GM18868 (cell line): ENCODE results near the gene NET1.
"Not testable (repeated sequence)": the region's sequence is repeated elsewhere in the genome, so short reads cannot be mapped to it uniquely, and the experiment has no call there.

Experiments used
- ATAC-seq: cut with Tn5 transposase; IDR thresholded peaks from one replicate; pipeline ENCODE4 v1.9.1; 2021; ENCODE audit warnings: mild to moderate bottlenecking, moderate library complexity; ENCODE audit not compliant: unreplicated experiment

The NET1 gene

DNA sequence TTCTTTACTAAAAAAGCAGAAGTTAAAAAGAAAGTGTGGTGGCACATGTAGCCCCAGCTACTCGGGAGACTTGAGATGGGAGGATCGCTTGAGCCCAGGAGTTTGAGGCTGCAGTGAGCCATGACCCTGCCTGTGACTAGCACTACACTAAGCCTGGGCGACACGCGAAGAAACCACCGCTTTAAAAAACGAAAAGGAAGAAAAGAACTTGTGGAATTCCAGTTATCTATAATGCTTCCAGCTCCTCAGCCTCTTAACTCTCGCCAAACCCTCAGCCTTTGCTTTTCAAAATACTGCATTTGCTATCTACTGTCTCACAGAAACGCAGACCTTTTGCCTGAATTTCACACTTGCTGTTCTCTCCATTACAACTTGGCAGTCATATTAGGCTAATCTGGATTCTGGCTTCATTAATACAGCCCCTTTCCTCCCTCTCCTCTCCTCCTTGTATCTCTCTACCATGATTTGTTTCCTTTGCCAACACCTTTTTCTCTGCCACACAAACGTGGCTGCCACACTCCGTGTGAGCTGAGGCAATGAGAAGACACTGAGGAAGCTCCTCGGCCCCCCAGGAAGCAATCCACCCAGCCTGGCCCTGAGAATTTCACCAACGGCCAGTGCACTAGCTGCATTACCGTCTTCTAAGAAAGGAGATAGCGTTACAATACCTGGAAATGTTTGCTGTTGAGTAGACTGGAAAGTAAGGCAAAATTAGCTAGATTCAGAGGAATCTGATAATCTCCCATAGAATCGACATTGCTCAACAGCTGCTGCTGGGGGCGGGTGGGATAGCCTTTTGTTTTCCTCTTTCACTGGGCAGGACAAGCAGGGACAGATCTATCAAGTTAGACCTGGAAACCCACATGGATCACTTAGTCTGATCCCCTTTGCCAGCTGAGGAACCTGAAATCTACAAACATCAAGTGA, 49.8 kb downstream of the NET1 start:
- ATAC-seq, result no peak

DNA sequence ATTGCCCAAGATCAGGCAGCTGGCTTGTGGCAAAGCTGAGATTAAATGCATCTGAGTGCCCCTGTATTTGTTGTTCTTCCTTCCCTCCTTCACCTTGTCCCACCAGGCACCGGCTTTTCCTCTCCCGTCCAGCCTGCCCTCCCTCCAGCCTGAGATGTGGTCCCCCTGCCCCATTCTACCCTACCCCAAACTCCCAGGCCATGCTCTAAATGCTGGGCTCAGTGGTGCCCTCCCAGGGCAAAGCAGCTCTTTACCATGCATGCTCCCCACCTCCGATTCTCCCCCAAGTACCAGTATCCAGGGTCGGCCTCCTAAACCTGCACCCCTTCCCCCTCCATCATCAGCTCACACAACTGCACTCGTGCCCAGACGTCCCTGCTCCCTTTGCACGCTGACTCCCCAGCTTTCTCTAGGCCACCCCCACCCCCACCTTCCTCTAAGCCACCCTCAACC, 50.5 kb downstream of the NET1 start:
- no peak for ATAC-seq

DNA sequence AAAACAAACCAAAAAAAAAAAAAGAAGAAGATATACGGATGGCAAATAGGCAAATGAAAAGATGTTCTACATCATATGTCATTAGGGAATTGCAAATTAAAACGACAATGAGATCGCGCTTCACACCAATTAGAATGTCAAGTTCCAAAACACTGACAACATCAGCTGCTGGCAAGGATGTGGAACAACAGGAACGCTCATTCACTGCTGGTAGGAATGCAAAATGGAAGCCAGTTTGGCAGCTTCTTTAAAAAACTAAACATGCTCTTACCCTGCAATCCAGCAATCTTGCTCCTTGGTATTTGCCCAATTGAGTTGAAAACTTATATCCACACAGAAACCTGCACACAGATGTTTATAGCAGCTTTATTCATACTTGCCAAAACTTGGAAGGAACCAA, 52.2 kb downstream of the NET1 start:
- no peak for ATAC-seq

DNA sequence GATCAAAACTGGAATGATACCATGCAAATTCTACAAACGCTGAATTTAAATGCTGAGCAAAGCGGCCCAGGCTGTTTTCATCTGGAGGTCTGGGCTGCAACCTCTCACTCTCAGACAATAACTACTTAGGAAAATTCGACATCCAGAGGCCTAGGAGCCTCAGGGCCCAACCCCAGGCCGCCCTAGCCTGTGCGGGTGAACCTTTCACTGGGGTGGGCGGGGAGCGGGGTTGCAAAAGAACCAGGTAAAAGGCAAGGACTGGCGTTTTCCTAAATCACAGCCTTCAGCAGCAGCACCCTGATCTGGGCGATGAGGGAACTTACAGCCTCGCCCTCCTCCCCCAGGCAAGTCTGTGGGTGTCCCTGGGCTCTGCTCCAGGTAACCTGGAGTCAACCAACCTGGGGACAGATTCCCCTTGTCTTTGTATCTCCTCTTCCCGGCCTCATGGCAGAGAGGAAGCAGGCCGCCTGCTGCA, 53.7 kb downstream of the NET1 start:
- ATAC-seq, result no peak

DNA sequence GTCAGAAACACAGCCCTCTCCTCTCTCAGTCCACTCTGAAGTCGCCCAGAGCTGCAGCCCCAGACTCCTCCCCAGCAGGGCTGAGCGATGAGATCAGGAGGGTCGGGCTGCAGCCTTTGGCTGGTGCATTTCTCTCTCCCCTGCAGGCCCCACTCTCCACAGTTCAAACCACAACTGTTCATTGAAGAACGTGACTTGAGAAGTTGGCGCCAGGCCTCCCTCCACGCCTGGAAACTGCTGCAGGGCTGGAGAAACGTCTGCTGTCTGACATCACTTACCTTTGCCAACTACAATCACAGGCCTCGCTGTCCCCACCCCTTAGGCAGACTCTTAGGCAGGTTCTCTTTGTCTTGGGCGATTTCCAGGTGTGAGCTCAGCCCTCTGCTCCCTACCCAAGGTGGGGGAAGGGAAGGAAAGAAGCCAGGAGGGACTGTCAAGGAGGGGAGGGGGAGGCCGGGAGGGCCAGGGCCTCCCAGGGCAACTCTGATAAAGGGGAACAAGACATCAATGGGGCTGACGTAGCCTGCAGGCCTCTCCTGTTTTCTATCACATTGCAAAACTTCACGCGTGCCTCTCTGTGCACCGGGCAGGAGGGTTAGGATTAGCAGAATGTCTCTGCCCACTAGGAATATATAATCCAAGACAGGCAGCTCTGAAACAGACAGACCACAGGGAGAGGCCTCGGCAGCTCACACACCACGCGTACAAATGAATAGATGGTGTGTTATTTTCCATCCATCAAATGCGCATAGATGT, 54.3 kb downstream of the NET1 start:
- no peak for ATAC-seq

DNA sequence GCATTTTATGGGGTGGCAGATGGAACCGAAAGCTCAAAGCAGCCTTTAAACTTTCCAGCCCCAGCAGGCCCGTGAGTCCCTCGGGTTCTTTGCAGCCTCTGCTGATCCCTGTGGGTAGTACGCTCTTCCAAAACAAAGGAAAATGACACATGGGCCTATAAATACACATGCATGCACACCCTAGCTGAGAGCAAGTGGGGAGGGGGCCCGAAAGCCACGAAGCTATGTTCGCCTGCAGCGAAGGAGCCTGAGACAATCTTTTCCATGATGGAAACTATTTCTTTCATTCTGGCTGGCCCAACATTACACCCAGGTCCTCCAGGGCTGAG, 54.8 kb downstream of the NET1 start:
- ATAC-seq, result no peak

DNA sequence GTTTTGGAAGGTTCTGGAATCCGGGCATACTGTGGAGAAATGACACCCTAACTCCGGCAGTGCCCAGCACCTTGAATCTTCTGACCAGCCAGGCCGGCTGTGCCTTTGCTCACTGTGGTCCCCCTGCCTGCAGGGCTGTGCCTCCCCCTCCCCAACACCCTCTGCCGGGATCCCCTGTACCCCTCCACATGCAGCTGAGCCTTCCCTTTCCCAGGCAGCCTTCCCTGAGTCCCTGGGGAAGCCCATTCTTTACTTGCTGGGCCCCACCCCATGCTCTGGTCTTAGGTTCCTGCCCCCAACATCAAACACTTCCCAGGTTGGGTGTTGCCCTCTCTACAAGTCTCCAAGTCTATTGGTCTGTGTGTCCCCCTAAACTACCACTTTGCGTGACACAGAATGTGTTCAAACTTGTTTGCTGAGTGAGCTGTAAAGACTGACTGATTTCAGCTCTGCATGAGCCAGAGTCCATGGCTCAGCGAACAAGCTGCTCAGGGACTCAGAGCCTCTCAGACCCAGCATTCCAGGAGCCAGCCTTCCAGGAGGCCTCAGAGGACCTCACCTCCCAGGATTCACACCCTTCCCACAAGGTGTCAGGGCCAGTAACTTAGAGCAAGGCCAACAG, 55.4 kb downstream of the NET1 start:
- no peak for ATAC-seq

DNA sequence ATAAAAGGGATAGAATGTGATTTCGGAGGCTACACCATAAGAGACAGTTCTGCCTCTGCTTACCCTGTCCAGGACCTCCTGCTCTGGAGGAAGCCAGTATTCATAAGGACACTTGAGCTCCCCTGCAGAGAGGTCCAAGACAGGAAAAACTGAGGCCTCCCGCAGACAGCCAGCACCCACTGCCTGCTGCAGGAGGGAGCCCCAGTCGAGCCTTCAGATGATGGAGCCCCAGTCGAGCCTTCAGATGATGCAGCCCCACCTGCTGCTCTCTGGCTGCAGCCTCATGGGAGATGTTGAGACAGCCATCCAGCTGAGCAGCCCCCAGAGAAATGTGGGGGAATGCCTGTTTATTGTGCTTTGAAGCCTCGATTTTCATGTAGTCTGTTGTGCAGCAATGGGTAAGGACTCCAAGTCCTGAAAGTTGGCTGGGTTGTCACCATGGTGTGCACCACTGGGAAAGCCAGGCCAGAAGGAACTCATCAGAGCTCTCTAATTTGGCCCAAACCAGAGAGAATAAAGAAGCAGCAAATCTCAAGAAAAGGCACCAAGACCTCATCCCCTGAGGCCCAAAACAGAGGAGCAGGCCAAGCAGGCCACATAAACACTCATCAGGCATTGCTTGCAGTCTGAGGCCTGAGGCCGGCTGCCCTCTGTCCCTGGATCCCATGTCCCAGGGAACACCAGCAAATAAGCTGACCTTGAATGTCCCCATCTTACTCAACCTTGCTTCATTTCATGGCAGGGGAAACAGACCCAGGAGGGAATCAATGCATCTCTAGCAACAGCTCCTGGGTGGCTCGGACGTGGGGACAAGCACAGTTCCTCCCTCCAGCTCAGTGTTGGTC, 56.1 kb downstream of the NET1 start:
- no peak for ATAC-seq

DNA sequence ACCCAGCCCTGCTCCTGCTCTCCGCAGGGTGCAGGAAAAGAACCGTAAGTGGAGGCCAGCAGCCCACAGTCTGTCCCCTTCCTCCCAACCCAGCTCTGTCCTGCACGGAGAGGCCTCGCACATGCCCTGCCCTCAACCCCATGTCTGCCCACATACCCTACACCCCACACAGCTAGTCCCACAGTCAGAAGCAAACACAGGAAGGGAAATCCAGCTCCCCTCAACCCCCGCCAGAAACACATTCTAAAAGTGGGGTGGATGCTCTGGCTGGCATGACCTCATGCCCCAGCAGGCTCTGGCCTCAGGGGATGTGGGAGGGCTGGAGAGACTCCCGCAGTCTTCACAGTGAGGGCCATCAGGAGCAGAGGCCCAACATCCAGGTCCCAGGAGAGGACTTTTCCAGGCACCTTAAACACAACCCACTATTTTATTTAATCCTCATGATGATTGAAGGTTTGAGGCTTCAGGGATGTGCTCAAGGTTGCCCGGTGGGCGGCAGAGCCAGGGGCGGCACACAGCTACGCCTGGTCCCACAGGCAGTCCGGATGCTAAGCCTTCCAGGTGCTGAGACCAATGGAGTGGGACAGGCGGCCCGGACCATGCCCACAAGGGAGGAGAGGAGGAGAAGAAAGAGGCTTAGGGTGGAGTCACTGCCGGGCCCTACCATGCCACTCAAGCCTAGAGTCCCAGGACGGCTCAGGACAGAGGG, 57.1 kb downstream of the NET1 start:
- ATAC-seq, result no peak

DNA sequence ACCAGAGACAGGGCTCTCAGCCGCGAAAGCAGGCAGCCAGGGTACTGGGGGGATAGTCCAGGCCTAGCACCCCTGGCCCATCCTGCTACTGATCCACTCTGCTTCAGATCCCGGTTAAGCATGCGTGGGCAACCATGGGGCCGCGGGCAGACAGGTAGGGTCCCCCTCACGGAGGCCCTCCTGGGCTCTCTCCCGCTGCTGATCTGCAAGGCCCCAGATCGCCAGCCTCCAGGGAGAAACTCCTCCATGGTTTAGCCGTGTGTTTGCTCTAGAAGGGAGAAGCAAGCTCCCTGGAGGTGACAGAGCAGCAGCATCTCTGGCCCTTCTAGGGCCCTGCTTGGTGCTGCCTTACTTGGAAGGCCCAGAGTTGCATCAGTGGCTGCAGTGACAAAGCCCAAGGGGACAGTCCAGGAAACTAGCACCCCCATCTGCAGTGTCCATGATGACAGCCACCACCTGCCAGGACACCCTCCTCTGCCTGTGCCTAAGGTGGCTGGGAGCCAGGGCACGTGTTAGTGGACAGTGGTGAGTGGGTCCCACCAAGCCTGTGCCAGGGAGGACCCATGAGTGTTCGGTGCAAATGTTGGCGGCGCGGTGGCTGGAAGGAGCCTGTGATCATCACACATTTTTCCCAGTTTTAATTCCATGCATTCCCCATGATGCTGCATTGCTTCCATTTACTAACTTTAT, 57.9 kb downstream of the NET1 start:
- no peak for ATAC-seq

DNA sequence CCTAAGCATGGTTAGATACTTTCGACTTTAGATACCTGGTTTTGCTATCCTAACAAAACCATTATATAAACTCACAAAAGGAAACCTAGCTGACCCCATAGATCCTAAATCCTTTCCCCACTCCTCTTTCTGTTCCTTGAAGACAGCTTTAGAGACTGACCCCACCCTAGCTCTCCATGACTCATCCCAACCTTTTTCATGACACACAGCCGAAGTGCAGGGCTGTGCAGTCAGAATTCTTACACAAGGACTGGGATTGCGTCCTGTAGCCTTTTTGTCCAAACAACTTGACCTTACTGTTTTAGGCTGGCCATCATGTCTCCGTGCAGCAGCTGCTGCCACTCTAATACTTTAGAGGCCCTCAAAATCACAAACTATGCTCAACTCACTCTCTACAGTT, 62.3 kb downstream of the NET1 start:
- not testable (repeated sequence) for ATAC-seq

DNA sequence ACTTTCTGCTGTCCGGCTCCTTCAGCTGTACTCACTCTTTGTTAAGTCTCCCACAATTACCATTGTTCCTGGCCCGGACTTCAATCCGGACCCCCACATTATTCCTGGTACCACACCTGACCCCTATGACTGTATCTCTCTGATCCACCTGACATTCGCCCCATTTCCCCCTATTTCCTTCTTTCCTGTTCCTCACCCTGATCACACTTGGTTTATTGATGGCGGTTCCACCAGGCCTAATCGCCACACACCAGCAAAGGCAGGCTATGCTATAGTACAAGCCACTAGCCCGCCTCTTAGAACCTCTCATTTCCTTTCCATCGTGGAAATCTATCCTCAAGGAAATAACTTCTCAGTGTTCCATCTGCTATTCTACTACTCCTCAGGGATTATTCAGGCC, 62.7 kb downstream of the NET1 start:
- ATAC-seq, result not testable (repeated sequence)

DNA sequence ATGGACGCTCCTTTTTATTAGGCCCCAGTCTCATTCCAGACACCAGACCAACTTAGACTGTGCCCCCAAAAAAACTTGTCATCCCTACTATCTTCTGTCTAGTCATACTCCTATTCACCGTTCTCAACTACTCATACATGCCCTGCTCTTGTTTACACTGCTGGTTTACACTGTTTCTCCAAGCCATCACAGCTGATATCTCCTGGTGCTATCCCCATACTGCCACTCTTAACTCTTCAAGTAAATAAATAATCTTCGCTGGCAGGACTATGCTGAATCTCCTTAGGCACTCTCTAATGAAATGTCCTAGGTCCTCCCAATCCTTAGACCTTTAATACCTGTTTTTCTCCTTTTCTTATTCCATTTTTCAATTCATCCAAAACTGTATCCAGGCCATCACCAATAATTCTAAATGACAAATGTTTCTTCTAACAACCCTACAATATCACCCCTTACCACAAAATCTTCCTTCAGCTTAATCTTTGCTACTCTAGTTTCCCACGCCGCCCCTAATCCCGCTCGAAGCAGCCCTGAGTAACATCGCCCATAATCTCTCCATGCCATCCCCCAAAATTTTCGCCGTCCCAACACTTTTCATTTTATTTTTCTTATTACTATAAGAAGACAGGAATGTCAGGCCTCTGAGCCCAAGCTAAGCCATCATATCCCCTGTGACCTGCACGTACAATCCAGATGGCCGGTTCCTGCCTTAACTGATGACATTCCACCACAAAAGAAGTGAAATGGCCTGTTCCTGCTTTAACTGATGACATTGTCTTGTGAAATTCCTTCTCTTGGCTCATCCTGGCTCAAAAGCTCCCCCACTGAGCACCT, 63.8 kb downstream of the NET1 start:
- not testable (repeated sequence) for ATAC-seq

DNA sequence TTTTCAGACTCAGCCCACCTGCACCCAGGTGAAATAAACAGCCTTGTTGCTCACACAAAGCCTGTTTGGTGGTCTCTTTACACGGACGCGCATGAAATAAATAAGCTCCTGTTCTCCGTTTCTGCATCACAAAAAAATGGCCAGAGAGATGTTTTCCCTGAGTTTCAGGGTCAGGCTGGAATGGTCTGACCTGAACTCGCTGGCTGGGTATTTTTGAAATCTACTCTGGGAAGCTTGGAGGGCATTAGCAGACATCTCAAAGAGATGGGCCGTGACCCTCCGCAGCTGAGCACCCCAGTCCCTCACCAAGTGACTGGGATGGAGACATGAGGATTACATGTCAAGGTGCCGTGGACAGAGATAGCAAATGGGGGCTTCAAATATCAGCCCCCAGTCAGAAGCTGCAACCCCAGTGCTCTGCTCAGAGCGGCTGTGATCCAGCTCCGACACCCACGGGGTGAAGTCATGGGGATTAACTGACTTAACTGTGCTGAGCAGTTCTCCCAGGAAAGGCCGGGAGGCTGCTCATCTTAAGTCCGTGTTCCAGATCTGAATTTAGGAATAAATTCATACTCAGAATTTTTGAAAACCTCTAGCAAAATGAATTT, 64.7 kb downstream of the NET1 start:
- ATAC-seq, result no peak

DNA sequence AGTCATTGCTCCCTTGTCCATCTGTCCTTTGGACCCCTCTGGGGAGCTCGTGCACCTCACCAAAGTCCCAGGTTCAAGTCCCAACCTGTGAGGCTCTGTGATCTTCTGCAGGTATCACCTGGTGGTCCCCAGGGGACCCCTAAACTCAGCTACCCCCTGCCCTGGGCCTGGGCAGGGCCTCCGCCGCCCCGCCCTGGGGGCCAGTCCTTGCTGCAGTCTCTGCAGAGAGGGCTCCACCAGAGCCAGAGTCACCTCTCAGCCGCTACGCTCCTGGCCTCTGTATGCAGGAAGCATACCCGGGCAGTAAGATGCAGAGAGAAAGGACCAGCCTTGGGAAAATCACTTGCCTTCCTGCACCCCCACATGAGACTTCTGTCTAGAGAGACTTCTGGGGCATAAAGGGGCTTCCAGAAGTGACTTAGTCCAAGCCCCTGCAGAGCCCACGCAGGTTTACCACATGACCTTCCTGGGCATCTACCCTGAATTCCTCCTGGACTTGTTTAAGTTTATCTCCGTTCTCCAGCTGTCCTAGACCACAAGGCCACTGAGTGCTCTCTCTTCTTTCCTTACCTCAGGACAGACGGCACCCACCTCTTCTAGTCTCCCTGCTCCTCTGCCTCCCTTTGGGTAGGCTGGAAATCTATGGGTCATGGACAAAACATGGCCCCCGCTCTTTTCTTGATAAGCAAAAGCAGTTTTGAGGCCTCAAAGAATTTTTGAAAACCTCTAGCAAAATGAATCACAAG, 65.8 kb downstream of the NET1 start:
- ATAC-seq, result no peak

DNA sequence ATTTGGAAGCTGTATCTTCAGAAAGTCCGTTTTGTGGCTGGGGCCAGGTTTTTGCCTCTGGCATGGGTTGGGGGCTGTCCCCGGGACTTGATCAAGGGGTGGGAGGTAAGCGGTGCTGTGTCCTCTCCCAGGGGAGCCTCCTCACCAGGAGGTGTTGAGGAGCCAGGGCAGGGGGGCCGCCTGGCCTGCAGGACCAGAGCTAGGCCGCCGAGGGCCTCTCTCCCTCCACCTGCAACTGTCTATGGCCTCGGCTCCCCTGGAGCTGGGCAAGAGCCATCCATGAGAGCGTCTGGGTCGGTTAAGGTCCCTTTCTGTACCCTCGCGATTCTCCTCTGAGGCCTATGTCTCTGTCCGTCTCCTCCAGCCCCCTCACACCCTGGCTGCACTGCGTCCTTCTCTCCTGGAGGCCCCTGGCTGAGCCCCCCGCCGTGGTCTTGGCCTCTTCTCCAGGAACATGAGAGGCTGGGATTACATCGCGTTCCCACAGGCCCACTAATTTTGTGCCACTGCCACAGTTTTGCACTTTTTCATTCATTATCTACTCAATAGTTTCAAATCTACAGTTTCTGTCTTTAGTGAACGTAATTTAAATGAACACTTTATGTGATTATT, 66.4 kb downstream of the NET1 start:
- ATAC-seq, result no peak
